Gastrocnemius medialis (tissue), 4 donors: ENCODE measurements around the gene ARPC5L. TPM values are rescaled to one million over a fixed set of nuclear protein-coding genes. Genes with fewer than 3 reads are reported as not detected.

Source experiments
- ATAC-seq, 2 donors: fragments of 150-250 bp; one replicate each; pipeline ENCODE4 v1.9.1; 2016
- DNase-seq, 2 donors: peaks; one replicate each; pipeline ENCODE4 v3.0.0-alpha.2; 2019
- H3K27ac ChIP-seq, 4 donors: fragments of 200-600 bp; sonication (generic); 1 replicate in 1 of 4; 2 replicates in 3 of 4; pipeline ENCODE4 v1.5.1; 2016 to 2018; ENCODE audit warnings: mild to moderate bottlenecking in 2 of 4, moderate library complexity in 1 of 4
- H3K27me3 ChIP-seq, 3 donors: fragments of 200-600 bp; sonication (generic) in 2 of 3; 1 replicate in 1 of 3; 2 replicates in 2 of 3; pipeline versions ENCODE4 v1.5.1 to v1.6.0; 2016 to 2019; ENCODE audit warnings: mild to moderate bottlenecking in 1 of 3, moderate library complexity in 1 of 3
- H3K36me3 ChIP-seq, 2 donors: fragments of 200-600 bp; sonication (generic) in 1 of 2; one replicate each; pipeline ENCODE4 v1.5.1; 2017 to 2018
- H3K4me1 ChIP-seq, 2 donors: fragments of 200-600 bp; sonication (generic) in 1 of 2; one replicate each; pipeline ENCODE4 v1.5.1; 2016 to 2017; ENCODE audit warnings: mild to moderate bottlenecking in 2 of 2
- H3K4me3 ChIP-seq, 4 donors: fragments of 200-600 bp; sonication (generic) in 3 of 4; 1 replicate in 1 of 4; 2 replicates in 3 of 4; pipeline ENCODE4 v1.5.1; 2016 to 2019; ENCODE audit warnings: mild to moderate bottlenecking in 2 of 4
- H3K9me3 ChIP-seq, 3 donors: fragments of 200-600 bp; sonication (generic) in 2 of 3; 1 replicate in 1 of 3; 2 replicates in 2 of 3; pipeline ENCODE4 v1.5.1; 2016 to 2019
- CTCF ChIP-seq, 5 experiments: fragments of 450-650 bp in 3 of 5; fragments of 200-600 bp in 2 of 5; sonication (generic) in 2 of 5; IDR thresholded peaks in 4 of 5; conservative IDR thresholded peaks in 1 of 5; 1 replicate in 4 of 5; 2 replicates in 1 of 5; pipeline ENCODE4 v1.5.1; 2016 to 2019; ENCODE audit warnings: antibody characterized with exemption in 5 of 5, mild to moderate bottlenecking in 3 of 5, moderate library complexity in 3 of 5
- POLR2A ChIP-seq, 2 donors: fragments of 450-650 bp; IDR thresholded peaks; one replicate each; pipeline ENCODE4 v1.6.1; 2017; ENCODE audit warnings: antibody characterized with exemption in 2 of 2, mild to moderate bottlenecking in 2 of 2, moderate library complexity in 2 of 2
- in situ Hi-C, 4 donors: fragments of 200-750 bp; cut with MboI; loops; one replicate each; pipeline versions ENCODE4 v1.15.0 to v1.8.0; 2017; ENCODE audit warnings: low sequenced_read_pairs in 4 of 4
- intact Hi-C: fragments of 100-400 bp; cut with DNase I; formaldehyde crosslinking; loops from one replicate; pipeline ENCODE4 v1.15.1; 2023; ENCODE audit warnings: low total_unique reads
- total RNA-seq, 4 donors: library from RNA; depleted of rRNA; stranded (reverse); fragments of >200 nt; gene quantifications; one replicate each; pipeline versions ENCODE4 v1.1.0 to v1.2.3, GENCODE V29; 2016

Gene ARPC5L
- total RNA-seq, 4 donors from 2014 or later, result 28.9 to 47.1 (median 29.2) TPM

DNA sequence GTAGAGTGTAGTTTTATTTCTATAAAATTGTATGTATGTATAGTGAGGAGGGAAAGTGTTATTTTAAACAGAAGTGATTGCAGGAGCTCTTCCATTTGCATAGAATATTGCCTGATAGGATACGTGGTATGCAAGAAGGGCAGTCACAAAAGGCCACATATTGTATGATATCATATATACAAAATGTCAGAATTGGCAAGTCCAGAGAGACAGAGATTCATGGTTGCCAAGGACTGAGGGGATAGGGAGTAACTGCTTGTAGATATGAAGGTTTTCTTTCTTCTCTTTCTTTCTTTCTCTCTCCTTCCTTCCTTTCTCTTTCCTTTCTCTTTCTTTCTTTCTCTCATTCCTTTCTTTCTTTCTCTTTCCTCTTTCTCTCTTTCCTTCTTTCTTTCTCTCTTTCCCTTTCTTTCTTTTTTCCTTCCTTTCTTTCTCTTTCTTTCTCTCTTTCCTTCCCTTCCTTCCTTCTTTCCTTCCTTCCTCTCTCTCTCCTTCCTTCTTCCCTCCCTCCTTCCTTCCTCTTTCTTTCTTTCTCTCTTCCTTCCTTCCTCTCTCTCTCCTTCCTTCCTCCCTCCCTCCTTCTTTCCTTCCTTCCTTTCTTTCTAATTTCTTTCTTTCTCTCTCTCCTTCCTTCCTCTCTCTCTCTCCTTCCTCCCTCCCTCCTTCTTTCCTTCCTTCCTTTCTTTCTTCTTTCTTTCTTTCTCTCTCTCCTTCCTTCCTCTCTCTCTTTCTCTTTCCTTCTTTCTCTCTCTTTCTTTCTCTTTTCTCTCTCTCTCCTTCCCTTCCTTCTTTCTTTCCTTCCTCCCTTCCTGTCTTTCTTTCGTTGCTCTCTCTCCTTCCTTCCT lies 33.2 kb upstream of the ARPC5L start:
- Histone ChIP-seq H3K36me3 (no peaks in the 10 kb centered on the region), H3K4me3 (no peak overlapping the region), H3K4me1 (peaks cover 20 to 21% of the 10 kb centered on the region in 2 donors), H3K27ac (no peak overlapping the region), H3K27me3 (no peaks in the 10 kb centered on the region), H3K9me3 (no peaks in the 10 kb centered on the region)
- intact Hi-C loops, result no loop called here
- in situ Hi-C loops, result no loop called here
- no peak for TF ChIP-seq CTCF (IDR thresholded peaks at IDR 0.05 in 4 of 5, conservative IDR thresholded peaks at IDR 0.05 in 1 of 5)
- no peak for ATAC-seq
- DNase-seq, result no peak

DNA sequence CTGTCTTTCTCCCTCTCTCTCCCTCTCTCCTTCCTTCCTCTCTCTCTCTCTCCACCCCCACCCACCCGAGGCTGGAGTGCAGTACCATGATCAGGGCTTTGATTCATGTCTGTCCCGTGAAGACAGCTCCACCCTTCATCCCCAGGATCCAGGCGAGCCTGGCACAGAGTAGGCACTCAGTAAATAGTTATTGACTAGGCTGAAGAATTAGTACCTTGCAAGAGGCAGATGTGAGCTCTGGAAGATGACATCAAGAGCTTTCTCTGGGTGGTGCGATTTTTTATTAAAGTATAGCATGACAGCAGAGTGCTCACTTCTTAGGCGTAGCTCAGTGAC lies 32.6 kb upstream of the ARPC5L start:
- in situ Hi-C loops (no loop called here), intact Hi-C loops (no loop called here)
- ATAC-seq, result no peak
- no peak overlapping the region for H3K27ac ChIP-seq
- no peak overlapping the region for H3K4me3 ChIP-seq
- no peak for DNase-seq
- no peaks in the 10 kb centered on the region for H3K9me3 ChIP-seq
- no peaks in the 10 kb centered on the region for H3K36me3 ChIP-seq
- no peaks in the 10 kb centered on the region for H3K27me3 ChIP-seq
- H3K4me1 ChIP-seq, result peaks cover 21 to 22% of the 10 kb centered on the region in 2 donors
- TF ChIP-seq POLR2A (IDR thresholded peaks at IDR 0.05), result no peak
- TF ChIP-seq CTCF (IDR thresholded peaks at IDR 0.05 in 4 of 5, conservative IDR thresholded peaks at IDR 0.05 in 1 of 5), result no peak

GRCh38 chr9:124830593-124830992 lies 31.3 kb upstream of the ARPC5L start:
- H3K4me3 ChIP-seq, result no peak overlapping the region
- H3K4me1 ChIP-seq, result peaks cover 34 to 35% of the 10 kb centered on the region in 2 donors

GRCh38 chr9:124831642-124832364 lies 30.1 kb upstream of the ARPC5L start:
- intact Hi-C loops, result loop anchor here (2.0 kb wide), 1 partner anchor 37 kb away; no protein-coding TSS in a partner anchor

More at GRCh38 chr9:124830593-124830992, 31.3 kb upstream of the ARPC5L start:
- Histone ChIP-seq H3K27ac (no peak overlapping the region), H3K9me3 (no peaks in the 10 kb centered on the region), H3K27me3 (no peaks in the 10 kb centered on the region), H3K36me3 (no peaks in the 10 kb centered on the region)
- TF ChIP-seq POLR2A (IDR thresholded peaks at IDR 0.05), result no peak
- no peak for TF ChIP-seq CTCF (IDR thresholded peaks at IDR 0.05 in 4 of 5, conservative IDR thresholded peaks at IDR 0.05 in 1 of 5)
- ATAC-seq (no peak), DNase-seq (no peak)
- intact Hi-C loops, result loop anchor here (2.0 kb wide), 1 partner anchor 36 kb away; no protein-coding TSS in a partner anchor
- in situ Hi-C loops, result no loop called here

More at GRCh38 chr9:124831642-124832364, 30.1 kb upstream of the ARPC5L start:
- Histone ChIP-seq H3K9me3 (no peaks in the 10 kb centered on the region), H3K27ac (peak overlapping the region; percentile 63 to 74 (median 68)), H3K4me3 (no peak overlapping the region), H3K4me1 (peaks cover 39 to 40% of the 10 kb centered on the region in 2 donors), H3K36me3 (no peaks in the 10 kb centered on the region), H3K27me3 (no peaks in the 10 kb centered on the region)
- DNase-seq, result peak; percentile 55 to 78
- peak; percentile 83 to 89 for ATAC-seq
- in situ Hi-C loops, result no loop called here
- TF ChIP-seq POLR2A (IDR thresholded peaks at IDR 0.05) (no peak), CTCF (IDR thresholded peaks at IDR 0.05 in 4 of 5, conservative IDR thresholded peaks at IDR 0.05 in 1 of 5) (no peak)
